Keratinocyte (primary cell): ENCODE results near the gene LRIG1. TPM values are rescaled to one million over a fixed set of nuclear protein-coding genes. Genes with fewer than 3 reads are reported as not detected.

Experiments
- DNase-seq: peaks from one replicate; pipeline ENCODE4 v3.0.0-alpha.2; 2011; ENCODE audit warnings: low read depth, missing footprints, low spot score
- FAIRE-seq: peaks from 2 replicates; lab custom pipeline; 2011; peaks lifted over from hg19 to GRCh38; lab: Jason Lieb, UNC
- H2AFZ ChIP-seq: 2 replicates; pipeline ENCODE4 v1.6.0; 2012; ENCODE audit warnings: low read length, control low read depth, inconsistent platforms; ENCODE audit not compliant: control insufficient read depth
- H3K27ac ChIP-seq: 2 replicates; pipeline ENCODE4 v1.5.1; 2011; ENCODE audit warnings: low read length; ENCODE audit not compliant: control insufficient read depth, insufficient read depth
- H3K27me3 ChIP-seq: 3 replicates; pipeline ENCODE4 v1.6.0; 2011; ENCODE audit warnings: low read length; ENCODE audit not compliant: control insufficient read depth, insufficient read depth; ENCODE audit errors: extremely low read depth
- H3K36me3 ChIP-seq, 2 experiments: 2 replicates in 1 of 2; 3 replicates in 1 of 2; pipeline ENCODE4 v1.5.1; 2011; ENCODE audit warnings: low read length in 2 of 2, mild to moderate bottlenecking in 1 of 2; ENCODE audit not compliant: control insufficient read depth in 2 of 2, insufficient read depth in 2 of 2; ENCODE audit errors: extremely low read depth in 1 of 2
- H3K4me1 ChIP-seq: 3 replicates; pipeline ENCODE4 v1.5.1; 2011; ENCODE audit warnings: low read length; ENCODE audit not compliant: control insufficient read depth, insufficient read depth; ENCODE audit errors: extremely low read depth
- H3K4me2 ChIP-seq: 3 replicates; pipeline ENCODE4 v1.6.0; 2011; ENCODE audit warnings: low read depth, low read length; ENCODE audit not compliant: control insufficient read depth, insufficient read depth; ENCODE audit errors: extremely low read depth
- H3K4me3 ChIP-seq, 3 experiments: fragments of 200-600 bp in 1 of 3; sonication (generic) in 1 of 3; 2 replicates in 2 of 3; 3 replicates in 1 of 3; pipeline ENCODE4 v1.5.1; 2011 to 2016; ENCODE audit warnings: low read length in 3 of 3, mild to moderate bottlenecking in 3 of 3, control low read depth in 2 of 3, inconsistent platforms in 1 of 3, low read depth in 1 of 3, mixed read lengths in 1 of 3, mixed run types in 1 of 3, moderate library complexity in 1 of 3; ENCODE audit not compliant: control insufficient read depth in 2 of 3, insufficient read depth in 2 of 3; ENCODE audit errors: extremely low read depth in 1 of 3
- H3K79me2 ChIP-seq: 2 replicates; pipeline ENCODE4 v1.6.0; 2012; ENCODE audit warnings: low read length; ENCODE audit not compliant: control insufficient read depth, insufficient read depth
- H3K9ac ChIP-seq: 3 replicates; pipeline ENCODE4 v1.6.0; 2011; ENCODE audit warnings: low read length; ENCODE audit not compliant: control insufficient read depth, insufficient read depth; ENCODE audit errors: extremely low read depth
- H3K9me1 ChIP-seq: 3 replicates; pipeline ENCODE4 v1.6.0; 2011; ENCODE audit warnings: low read length; ENCODE audit not compliant: control insufficient read depth, insufficient read depth; ENCODE audit errors: extremely low read depth
- H3K9me3 ChIP-seq: 2 replicates; pipeline ENCODE4 v1.5.1; 2012; ENCODE audit warnings: low read depth, low read length; ENCODE audit not compliant: control insufficient read depth
- H4K20me1 ChIP-seq: 3 replicates; pipeline ENCODE4 v1.6.0; 2011; ENCODE audit warnings: low read length; ENCODE audit not compliant: control insufficient read depth, insufficient read depth; ENCODE audit errors: extremely low read depth
- EZH2 ChIP-seq: IDR thresholded peaks from one replicate; pipeline ENCODE4 v1.6.1; 2012; ENCODE audit warnings: inconsistent platforms, mild to moderate bottlenecking, low read length, moderate library complexity
- dilution Hi-C: fragments of 300-500 bp; cut with MboI; formaldehyde crosslinking; loops from one replicate; pipeline ENCODE4 v1.7.0; 2020; ENCODE audit warnings: low sequenced_read_pairs; ENCODE audit not compliant: extremely low pct_ligation_motif_present
- polyA plus RNA-seq, 5 experiments: library from polyadenylated mRNA; depleted of rRNA in 3 of 5; stranded (reverse) in 3 of 5; stranded (forward) in 1 of 5; unstranded in 1 of 5; fragments of >200 nt; gene quantifications; 1 replicate in 1 of 5; 2 replicates in 3 of 5; 3 replicates in 1 of 5; pipeline versions ENCODE4 v1.2.1 to v1.2.3, GENCODE V29; 2011 to 2012; ENCODE audit warnings: missing spikeins in 2 of 5, low read depth in 1 of 5, low replicate concordance in 1 of 5
- TF ChIP-seq, protein P1 (sequence below), 3 experiments: IDR thresholded peaks in 1 of 3; conservative IDR thresholded peaks in 1 of 3; optimal IDR thresholded peaks in 1 of 3; 2 replicates in 2 of 3; 3 replicates in 1 of 3; pipeline versions ENCODE3 to v1.5.1; 2011; ENCODE audit warnings: low read length in 3 of 3, mild to moderate bottlenecking in 3 of 3, moderate library complexity in 2 of 3, control low read depth in 1 of 3, inconsistent platforms in 1 of 3; ENCODE audit not compliant: insufficient read depth in 2 of 3; ENCODE audit errors: extremely low read depth in 1 of 3

Gene LRIG1
- polyA plus RNA-seq, 1 donor (not counting 4 experiments of a cell fraction or from before 2014, with no cell fraction given) = 17.2 TPM

- no peak for FAIRE-seq
- no peak for DNase-seq
- no peaks in the 10 kb centered on the region for H3K9me3 ChIP-seq
- TF ChIP-seq, protein P1, sequence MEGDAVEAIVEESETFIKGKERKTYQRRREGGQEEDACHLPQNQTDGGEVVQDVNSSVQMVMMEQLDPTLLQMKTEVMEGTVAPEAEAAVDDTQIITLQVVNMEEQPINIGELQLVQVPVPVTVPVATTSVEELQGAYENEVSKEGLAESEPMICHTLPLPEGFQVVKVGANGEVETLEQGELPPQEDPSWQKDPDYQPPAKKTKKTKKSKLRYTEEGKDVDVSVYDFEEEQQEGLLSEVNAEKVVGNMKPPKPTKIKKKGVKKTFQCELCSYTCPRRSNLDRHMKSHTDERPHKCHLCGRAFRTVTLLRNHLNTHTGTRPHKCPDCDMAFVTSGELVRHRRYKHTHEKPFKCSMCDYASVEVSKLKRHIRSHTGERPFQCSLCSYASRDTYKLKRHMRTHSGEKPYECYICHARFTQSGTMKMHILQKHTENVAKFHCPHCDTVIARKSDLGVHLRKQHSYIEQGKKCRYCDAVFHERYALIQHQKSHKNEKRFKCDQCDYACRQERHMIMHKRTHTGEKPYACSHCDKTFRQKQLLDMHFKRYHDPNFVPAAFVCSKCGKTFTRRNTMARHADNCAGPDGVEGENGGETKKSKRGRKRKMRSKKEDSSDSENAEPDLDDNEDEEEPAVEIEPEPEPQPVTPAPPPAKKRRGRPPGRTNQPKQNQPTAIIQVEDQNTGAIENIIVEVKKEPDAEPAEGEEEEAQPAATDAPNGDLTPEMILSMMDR (optimal IDR thresholded peaks at IDR 0.05 in 1 of 3, IDR thresholded peaks at IDR 0.05 in 1 of 3, conservative IDR thresholded peaks at IDR 0.05 in 1 of 3; ENCODE audit: extremely low read depth in 1 of 3, insufficient read depth in 2 of 3, low read length in 3 of 3) = no peak
- no peak for TF ChIP-seq EZH2
- H3K27me3 ChIP-seq = no peaks in the 10 kb centered on the region
- H3K4me2 ChIP-seq = no peak overlapping the region
- no peak overlapping the region for H3K4me3 ChIP-seq
- no peak overlapping the region for H3K9ac ChIP-seq
- no peaks in the 10 kb centered on the region for H3K4me1 ChIP-seq
- H3K27ac ChIP-seq = no peak overlapping the region
- no peaks in the 10 kb centered on the region for H3K9me1 ChIP-seq
- H3K36me3 ChIP-seq = no peaks in the 10 kb centered on the region
- H2AFZ ChIP-seq = no peak overlapping the region
- no peaks in the 10 kb centered on the region for H4K20me1 ChIP-seq
- no peaks in the 10 kb centered on the region for H3K79me2 ChIP-seq
- dilution Hi-C loops = no loop called here
Observed at GRCh38 chr3:66525771-66526170, 24.9 kb upstream of the LRIG1 start.

DNA sequence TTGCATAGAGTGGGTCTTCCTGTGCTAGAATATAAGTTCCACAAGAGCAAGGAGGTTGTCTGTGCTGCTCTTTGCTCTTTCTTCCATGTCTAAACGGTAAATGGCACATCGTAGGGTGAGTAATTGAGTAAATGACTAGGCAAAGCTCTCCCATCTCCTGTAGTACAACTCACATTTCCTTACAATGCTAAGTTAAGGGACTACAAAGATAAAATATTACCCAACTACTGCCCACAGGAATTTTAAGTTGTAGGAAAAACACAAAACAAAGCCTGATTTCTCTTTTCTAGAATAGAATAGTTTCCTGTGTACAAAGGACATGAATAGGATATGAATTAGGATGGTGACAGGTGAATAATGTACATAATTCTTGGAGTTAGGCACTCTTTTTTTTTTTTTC, 19.9 kb upstream of the LRIG1 start:
- FAIRE-seq (no peak), DNase-seq (no peak)
- Histone ChIP-seq H3K9ac (no peak overlapping the region), H3K27ac (no peak overlapping the region), H3K4me2 (no peak overlapping the region), H3K4me3 (no peak overlapping the region), H4K20me1 (no peaks in the 10 kb centered on the region), H3K4me1 (no peaks in the 10 kb centered on the region), H2AFZ (no peak overlapping the region), H3K9me3 (no peaks in the 10 kb centered on the region), H3K79me2 (no peaks in the 10 kb centered on the region), H3K9me1 (no peaks in the 10 kb centered on the region), H3K27me3 (no peaks in the 10 kb centered on the region), H3K36me3 (no peaks in the 10 kb centered on the region)
- dilution Hi-C loops = no loop called here
- no peak for TF ChIP-seq EZH2
- TF ChIP-seq, protein P1 (optimal IDR thresholded peaks at IDR 0.05 in 1 of 3, IDR thresholded peaks at IDR 0.05 in 1 of 3, conservative IDR thresholded peaks at IDR 0.05 in 1 of 3; ENCODE audit: extremely low read depth in 1 of 3, insufficient read depth in 2 of 3, low read length in 3 of 3) = no peak
